SJCRH30 (cell line): ENCODE results near the gene BCAS3. TPM values are rescaled to one million over a fixed set of nuclear protein-coding genes. Genes with fewer than 3 reads are reported as not detected.

Source experiments
- DNase-seq, 2 experiments: peaks; one replicate each; pipeline ENCODE4 v3.0.0-alpha.2; 2015 to 2020
- H3K27ac ChIP-seq: fragments of 250-450 bp; sonication (Bioruptor Pico); 2 replicates; pipeline ENCODE4 v1.5.1; 2020; ENCODE audit warnings: mild to moderate bottlenecking, moderate library complexity
- H3K27me3 ChIP-seq: fragments of 250-450 bp; sonication (Bioruptor Pico); 2 replicates; pipeline ENCODE4 v1.5.1; 2020; ENCODE audit warnings: mild to moderate bottlenecking, moderate library complexity
- H3K36me3 ChIP-seq: fragments of 250-450 bp; sonication (Bioruptor Pico); 2 replicates; pipeline ENCODE4 v1.5.1; 2020; ENCODE audit warnings: mild to moderate bottlenecking, moderate library complexity
- H3K4me1 ChIP-seq: fragments of 250-450 bp; sonication (Bioruptor Pico); 2 replicates; pipeline ENCODE4 v1.5.1; 2020; ENCODE audit warnings: mild to moderate bottlenecking, moderate library complexity
- H3K4me3 ChIP-seq: fragments of 250-450 bp; sonication (Bioruptor Pico); 2 replicates; pipeline ENCODE4 v1.5.1; 2020; ENCODE audit warnings: mild to moderate bottlenecking, moderate library complexity
- H3K9me3 ChIP-seq: fragments of 250-450 bp; sonication (Bioruptor Pico); replicated peaks from 2 replicates; pipeline ENCODE4 v1.5.1; 2020; ENCODE audit warnings: mild to moderate bottlenecking, moderate library complexity
- total RNA-seq: library from RNA; depleted of rRNA; stranded (reverse); fragments of >200 nt; shearing (Covaris generic); gene quantifications from 2 replicates; pipeline ENCODE4 v1.2.3, GENCODE V29; 2014

BCAS3 gene
- total RNA-seq, 1 experiment from 2014 or later = 11.6 TPM

GRCh38 chr17:61335845-61336655 lies 658.4 kb downstream of the BCAS3 start:
- no peaks in the 10 kb centered on the region for H3K9me3 ChIP-seq
- H3K27ac ChIP-seq = no peak overlapping the region
- H3K4me1 ChIP-seq = peaks cover 20% of the 10 kb centered on the region
- H3K27me3 ChIP-seq = no peaks in the 10 kb centered on the region
- peak in 1 of 2 experiments; percentile 24 for DNase-seq
- no peak overlapping the region for H3K4me3 ChIP-seq
- H3K36me3 ChIP-seq = no peaks in the 10 kb centered on the region

DNA sequence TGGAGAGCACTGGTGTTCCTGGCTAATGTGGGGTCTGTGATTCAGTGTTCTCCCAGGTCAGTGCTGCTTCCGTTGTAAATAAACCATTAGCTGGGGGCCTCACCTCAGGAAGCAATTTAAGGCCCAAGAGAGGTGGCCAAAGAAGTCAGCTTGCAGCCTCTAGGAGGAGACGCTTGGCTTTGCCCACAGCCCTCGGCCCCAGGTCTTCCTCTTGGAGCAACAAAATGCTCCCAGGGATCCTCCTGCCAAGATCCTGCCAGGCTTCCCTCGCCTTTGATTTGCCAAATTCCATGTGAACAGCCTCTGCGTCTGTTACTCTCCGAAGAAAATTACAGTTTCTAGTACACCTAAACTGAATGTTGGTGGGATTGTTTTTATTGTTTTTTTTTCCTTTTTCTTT lies 659.6 kb downstream of the BCAS3 start:
- Histone ChIP-seq H3K4me1 (peaks cover 20% of the 10 kb centered on the region), H3K9me3 (no peaks in the 10 kb centered on the region), H3K4me3 (no peak overlapping the region), H3K27me3 (no peaks in the 10 kb centered on the region), H3K36me3 (no peaks in the 10 kb centered on the region), H3K27ac (peak overlapping the region; percentile 41; the same call in 1 of the 2 replicates)
- DNase-seq = no peak

DNA sequence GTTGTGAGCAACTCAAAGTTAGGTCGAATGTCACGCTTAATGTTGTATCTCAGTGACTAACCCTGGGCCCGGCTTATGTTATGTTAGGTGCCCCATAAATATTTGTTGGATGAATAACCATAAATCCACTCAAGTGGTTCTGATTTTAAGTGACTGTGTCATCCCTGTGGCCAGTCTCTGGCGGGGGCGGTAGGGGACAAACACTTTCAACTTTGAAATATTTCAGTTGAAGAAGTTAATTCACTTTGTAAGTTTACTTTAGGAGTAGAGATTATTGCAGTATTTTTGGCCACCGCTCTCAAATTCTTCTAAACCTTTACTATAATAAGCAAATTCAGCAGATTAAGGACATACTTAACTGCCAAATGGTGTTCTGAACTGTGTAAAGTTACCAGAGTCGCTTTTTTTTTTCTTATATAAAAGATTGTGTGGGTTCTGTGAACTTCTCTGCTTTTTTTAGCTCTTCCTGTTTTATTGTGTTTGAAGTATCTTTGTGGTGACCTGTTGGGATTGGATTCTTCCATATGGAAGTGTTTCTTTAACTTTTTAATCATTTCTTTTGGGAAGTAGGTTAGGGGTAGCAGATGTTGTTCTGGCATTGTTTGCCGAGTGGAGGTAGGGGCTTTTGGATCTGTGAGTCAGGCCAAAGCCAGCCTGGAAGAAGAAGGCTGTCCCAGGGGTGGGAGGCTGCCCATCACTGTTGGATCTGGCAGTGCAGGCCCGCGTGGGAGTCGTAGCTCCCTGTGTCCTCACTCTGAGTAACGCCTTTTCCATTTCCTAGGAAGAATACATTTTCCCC lies 660.5 kb downstream of the BCAS3 start:
- Histone ChIP-seq H3K9me3 (no peaks in the 10 kb centered on the region), H3K4me1 (peaks cover 20% of the 10 kb centered on the region), H3K4me3 (no peak overlapping the region), H3K27me3 (no peaks in the 10 kb centered on the region), H3K27ac (peak overlapping the region; percentile 41), H3K36me3 (no peaks in the 10 kb centered on the region)
- DNase-seq = peak; percentile 37 to 46

- H3K27ac ChIP-seq = no peak overlapping the region
- H3K4me1 ChIP-seq = peaks cover 20% of the 10 kb centered on the region
- DNase-seq = no peak
These were observed 661.3 kb downstream of the BCAS3 start for GRCh38 chr17:61338874-61339478.

GRCh38 chr17:61340431-61341209 lies 663.0 kb downstream of the BCAS3 start:
- no peak overlapping the region for H3K4me3 ChIP-seq
- H3K27me3 ChIP-seq = no peaks in the 10 kb centered on the region
- DNase-seq = no peak
- no peaks in the 10 kb centered on the region for H3K9me3 ChIP-seq
- H3K36me3 ChIP-seq = no peaks in the 10 kb centered on the region
- no peak overlapping the region for H3K27ac ChIP-seq
- peaks cover 20% of the 10 kb centered on the region for H3K4me1 ChIP-seq

More at GRCh38 chr17:61338874-61339478, 661.3 kb downstream of the BCAS3 start:
- H3K27me3 ChIP-seq = no peaks in the 10 kb centered on the region
- no peaks in the 10 kb centered on the region for H3K9me3 ChIP-seq
- no peaks in the 10 kb centered on the region for H3K36me3 ChIP-seq
- no peak overlapping the region for H3K4me3 ChIP-seq

- H3K36me3 ChIP-seq = no peaks in the 10 kb centered on the region
- no peaks in the 10 kb centered on the region for H3K9me3 ChIP-seq
- no peak overlapping the region for H3K4me3 ChIP-seq
- H3K27me3 ChIP-seq = no peaks in the 10 kb centered on the region
- H3K4me1 ChIP-seq = peaks cover under 1% of the 10 kb centered on the region; the same call in 1 of the 2 replicates
- H3K27ac ChIP-seq = no peak overlapping the region
- DNase-seq = no peak
These were observed 665.9 kb downstream of the BCAS3 start for GRCh38 chr17:61343576-61343975.

- no peaks in the 10 kb centered on the region for H3K4me1 ChIP-seq
- no peaks in the 10 kb centered on the region for H3K36me3 ChIP-seq
- no peaks in the 10 kb centered on the region for H3K27me3 ChIP-seq
- no peak for DNase-seq
- H3K4me3 ChIP-seq = no peak overlapping the region
- H3K27ac ChIP-seq = no peak overlapping the region
- H3K9me3 ChIP-seq = no peaks in the 10 kb centered on the region
These were observed 667.4 kb downstream of the BCAS3 start for GRCh38 chr17:61345061-61345460.

GRCh38 chr17:61345825-61346666 lies 668.4 kb downstream of the BCAS3 start:
- Histone ChIP-seq H3K4me1 (peaks cover 2% of the 10 kb centered on the region), H3K9me3 (no peaks in the 10 kb centered on the region), H3K4me3 (no peak overlapping the region), H3K27ac (no peak overlapping the region), H3K36me3 (no peaks in the 10 kb centered on the region), H3K27me3 (no peaks in the 10 kb centered on the region)
- DNase-seq = no peak

DNA sequence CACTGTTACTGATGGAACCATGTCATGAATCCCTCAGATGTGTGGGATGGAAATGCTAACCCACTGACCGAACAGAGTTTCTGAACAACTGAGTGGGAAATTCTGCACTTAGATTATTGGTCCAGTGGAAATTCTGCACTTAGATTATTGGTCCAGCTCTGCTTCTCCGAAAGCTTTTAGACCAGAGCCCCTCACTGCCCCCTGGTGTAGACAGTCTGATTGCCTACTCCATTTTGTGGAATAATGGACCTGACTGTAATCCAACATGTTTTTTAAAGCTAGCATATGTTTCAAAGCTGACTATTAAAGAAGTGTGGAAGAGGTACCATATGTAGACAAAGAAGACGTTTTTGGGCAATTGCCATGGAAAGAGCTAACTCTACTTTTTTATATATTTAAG lies 671.7 kb downstream of the BCAS3 start:
- Histone ChIP-seq H3K9me3 (no peaks in the 10 kb centered on the region), H3K27me3 (no peaks in the 10 kb centered on the region), H3K4me1 (peaks cover 32% of the 10 kb centered on the region), H3K27ac (no peak overlapping the region), H3K36me3 (no peaks in the 10 kb centered on the region), H3K4me3 (no peak overlapping the region)
- no peak for DNase-seq

- DNase-seq = peak; percentile 33 to 67
- no peaks in the 10 kb centered on the region for H3K27me3 ChIP-seq
- H3K4me3 ChIP-seq = no peak overlapping the region
- H3K4me1 ChIP-seq = peaks cover 34% of the 10 kb centered on the region
- peak overlapping the region; percentile 69 for H3K27ac ChIP-seq
- H3K9me3 ChIP-seq = no peaks in the 10 kb centered on the region; the same call in 1 of the 2 replicates
- no peaks in the 10 kb centered on the region for H3K36me3 ChIP-seq
These were observed 674.2 kb downstream of the BCAS3 start for GRCh38 chr17:61351745-61352407.

- peaks cover 34% of the 10 kb centered on the region for H3K4me1 ChIP-seq
- H3K36me3 ChIP-seq = no peaks in the 10 kb centered on the region
- no peak overlapping the region for H3K4me3 ChIP-seq
- no peaks in the 10 kb centered on the region; the same call in 1 of the 2 replicates for H3K9me3 ChIP-seq
- no peak for DNase-seq
- peak overlapping the region; percentile 69 for H3K27ac ChIP-seq
- H3K27me3 ChIP-seq = no peaks in the 10 kb centered on the region
These were observed 674.7 kb downstream of the BCAS3 start for GRCh38 chr17:61352408-61352770.

- Histone ChIP-seq H3K9me3 (no peaks in the 10 kb centered on the region; the same call in 1 of the 2 replicates), H3K4me1 (peaks cover 34% of the 10 kb centered on the region), H3K27me3 (no peaks in the 10 kb centered on the region), H3K4me3 (peak overlapping the region; percentile 10; the same call in 1 of the 2 replicates), H3K27ac (peak overlapping the region; percentile 69), H3K36me3 (no peaks in the 10 kb centered on the region)
- peak; percentile 77 to 81 for DNase-seq
These were observed 675.3 kb downstream of the BCAS3 start for GRCh38 chr17:61352781-61353491.
